OCI-LY1 (cell line): Measurements from ENCODE around the gene JPH3.

Experiments
- H2AFZ ChIP-seq: fragments of 200-600 bp; sonication (generic), shearing (Covaris generic); 2 replicates; pipeline ENCODE4 v1.6.0; 2014; ENCODE audit warnings: antibody characterized with exemption, mild to moderate bottlenecking, low read length
- H3F3A ChIP-seq: fragments of 200-600 bp; sonication (generic), shearing (Covaris generic); 2 replicates; pipeline ENCODE4 v1.6.0; 2014; ENCODE audit warnings: mild to moderate bottlenecking, antibody characterized with exemption, low read length, moderate library complexity; ENCODE audit not compliant: insufficient read depth
- H3K27ac ChIP-seq: fragments of 200-600 bp; sonication (generic); 2 replicates; pipeline ENCODE4 v1.5.1; 2014; ENCODE audit warnings: low read length, mixed run types, mild to moderate bottlenecking, low read depth; ENCODE audit not compliant: poor library complexity, severe bottlenecking
- H3K27me3 ChIP-seq: fragments of 200-600 bp; sonication (generic); 2 replicates; pipeline ENCODE4 v1.6.0; 2014; ENCODE audit warnings: antibody characterized with exemption, mild to moderate bottlenecking, low read length, moderate library complexity; ENCODE audit not compliant: insufficient read depth
- H3K36me3 ChIP-seq: fragments of 200-600 bp; sonication (generic); 2 replicates; pipeline ENCODE4 v1.6.1; 2014; ENCODE audit warnings: mild to moderate bottlenecking, antibody characterized with exemption, low read length, moderate library complexity, mixed read lengths; ENCODE audit not compliant: insufficient read depth
- H3K4me1 ChIP-seq: fragments of 200-600 bp; sonication (generic); 2 replicates; pipeline ENCODE4 v1.5.1; 2014; ENCODE audit warnings: mild to moderate bottlenecking, low read length, moderate library complexity; ENCODE audit not compliant: insufficient read depth, severe bottlenecking
- H3K4me2 ChIP-seq: fragments of 200-600 bp; sonication (generic), shearing (Covaris generic); 2 replicates; pipeline ENCODE4 v1.6.1; 2014; ENCODE audit warnings: low read length
- H3K4me3 ChIP-seq: fragments of 200-600 bp; sonication (generic); 2 replicates; pipeline ENCODE4 v1.5.1; 2014; ENCODE audit warnings: low read length, low read depth, mild to moderate bottlenecking, mixed read lengths; ENCODE audit not compliant: poor library complexity, severe bottlenecking
- H3K79me2 ChIP-seq: fragments of 200-600 bp; shearing (Covaris generic); 2 replicates; pipeline ENCODE4 v1.6.1; 2016; ENCODE audit warnings: mixed run types, low read length, mixed read lengths; ENCODE audit not compliant: insufficient read depth
- H3K9ac ChIP-seq: fragments of 200-600 bp; sonication (generic), shearing (Covaris generic); 2 replicates; pipeline ENCODE4 v1.6.1; 2014; ENCODE audit warnings: mild to moderate bottlenecking, low read length, mixed read lengths
- H3K9me2 ChIP-seq: fragments of 200-600 bp; sonication (generic), shearing (Covaris generic); 2 replicates; pipeline ENCODE4 v1.6.1; 2014; ENCODE audit warnings: low read depth, mild to moderate bottlenecking, low read length, mixed read lengths
- H3K9me3 ChIP-seq: fragments of 200-600 bp; shearing (Covaris generic); 2 replicates; pipeline ENCODE4 v1.6.1; 2014; ENCODE audit warnings: low read length, mixed read lengths
- H4K20me1 ChIP-seq: fragments of 200-600 bp; sonication (generic), shearing (Covaris generic); 2 replicates; pipeline ENCODE4 v1.6.0; 2016; ENCODE audit warnings: mild to moderate bottlenecking, low read length; ENCODE audit not compliant: insufficient read depth
- CTCF ChIP-seq: fragments of 200-600 bp; sonication (generic), shearing (Covaris generic); IDR thresholded peaks from 2 replicates; pipeline ENCODE4 v1.5.1; 2017; ENCODE audit warnings: mild to moderate bottlenecking, antibody characterized with exemption, low read length, moderate library complexity, mixed read lengths
- EZH2 ChIP-seq: fragments of 200-600 bp; sonication (generic), shearing (Covaris generic); IDR thresholded peaks from 2 replicates; pipeline ENCODE4 v1.8.0; 2017; ENCODE audit warnings: borderline replicate concordance, mixed run types, mild to moderate bottlenecking, antibody characterized with exemption, low read length, moderate library complexity, mixed read lengths

JPH3 gene

GRCh38 chr16:87700406-87701077 lies 98.2 kb downstream of the JPH3 start:
- H3K4me2 ChIP-seq, result peak overlapping the region; percentile 57; the same call in 1 of the 2 replicates

GRCh38 chr16:87701078-87701460 lies 98.8 kb downstream of the JPH3 start:
- H2AFZ ChIP-seq, result no peak overlapping the region
- peak overlapping the region; percentile 76 for H3K9ac ChIP-seq
- H3K4me2 ChIP-seq, result peak overlapping the region; percentile 57
- H3F3A ChIP-seq, result peaks cover 15% of the 10 kb centered on the region; the same call in 1 of the 2 replicates
- H3K27ac ChIP-seq, result peak overlapping the region; percentile 99
- H3K36me3 ChIP-seq, result peaks cover 51% of the 10 kb centered on the region
- H3K79me2 ChIP-seq, result no peaks in the 10 kb centered on the region
- H3K4me3 ChIP-seq, result peak overlapping the region; percentile 23
- TF ChIP-seq CTCF (no peak), EZH2 (no peak)
- no peaks in the 10 kb centered on the region for H3K9me2 ChIP-seq
- no peaks in the 10 kb centered on the region for H4K20me1 ChIP-seq
- H3K9me3 ChIP-seq, result no peaks in the 10 kb centered on the region
- H3K27me3 ChIP-seq, result no peaks in the 10 kb centered on the region
- H3K4me1 ChIP-seq, result peaks cover 89% of the 10 kb centered on the region

More at GRCh38 chr16:87700406-87701077, 98.2 kb downstream of the JPH3 start:
- H2AFZ ChIP-seq, result no peak overlapping the region
- H3K27ac ChIP-seq, result peak overlapping the region; percentile 99
- no peaks in the 10 kb centered on the region for H3K79me2 ChIP-seq
- H3K9me2 ChIP-seq, result no peaks in the 10 kb centered on the region
- peak overlapping the region; percentile 23 for H3K4me3 ChIP-seq
- H3K9ac ChIP-seq, result peak overlapping the region; percentile 76; the same call in 1 of the 2 replicates
- H3K4me1 ChIP-seq, result peaks cover 84% of the 10 kb centered on the region
- H3K9me3 ChIP-seq, result no peaks in the 10 kb centered on the region
- peaks cover 15% of the 10 kb centered on the region; the same call in 1 of the 2 replicates for H3F3A ChIP-seq
- TF ChIP-seq EZH2 (no peak), CTCF (no peak)
- no peaks in the 10 kb centered on the region for H3K27me3 ChIP-seq
- H3K36me3 ChIP-seq, result peaks cover 56% of the 10 kb centered on the region
- H4K20me1 ChIP-seq, result no peaks in the 10 kb centered on the region

- Histone ChIP-seq H3K27me3 (no peaks in the 10 kb centered on the region), H2AFZ (no peak overlapping the region), H3K79me2 (no peaks in the 10 kb centered on the region), H3K4me3 (peak overlapping the region; percentile 49), H3K27ac (peak overlapping the region; percentile 99), H3F3A (peaks cover 15% of the 10 kb centered on the region; the same call in 1 of the 2 replicates), H4K20me1 (no peaks in the 10 kb centered on the region), H3K9ac (peak overlapping the region; percentile 76), H3K4me1 (peaks cover 94% of the 10 kb centered on the region), H3K4me2 (peak overlapping the region; percentile 57), H3K9me2 (no peaks in the 10 kb centered on the region), H3K36me3 (peaks cover 46% of the 10 kb centered on the region; the same call in 1 of the 2 replicates), H3K9me3 (no peaks in the 10 kb centered on the region)
- no peak for TF ChIP-seq EZH2
- no peak for TF ChIP-seq CTCF
Measured at GRCh38 chr16:87701505-87701921, 99.2 kb downstream of the JPH3 start.
